Spinal cord (tissue), 10 donors: Measurements from ENCODE around the gene PPM1F. TPM values are rescaled to one million over a fixed set of nuclear protein-coding genes. Genes with fewer than 3 reads are reported as not detected.
"Not testable (repeated sequence)": the region's sequence is repeated elsewhere in the genome, so short reads cannot be mapped to it uniquely, and the experiment has no call there.

Experiments
- DNase-seq, 6 donors: peaks; one replicate each; pipeline versions ENCODE4 v3.0.0 to v3.0.0-alpha.2; 2013 to 2015; ENCODE audit warnings: low spot score in 6 of 6, low read depth in 4 of 6
- H3K27ac ChIP-seq: one replicate; pipeline ENCODE4 v1.5.1; 2013; ENCODE audit warnings: low read depth, low read length, control low read depth
- H3K27me3 ChIP-seq: one replicate; pipeline ENCODE4 v1.6.1; 2013; ENCODE audit warnings: low read length; ENCODE audit not compliant: control insufficient read depth, insufficient read depth
- H3K36me3 ChIP-seq: one replicate; pipeline ENCODE4 v1.6.1; 2013; ENCODE audit warnings: low read length; ENCODE audit not compliant: control insufficient read depth, insufficient read depth
- H3K4me1 ChIP-seq: one replicate; pipeline ENCODE4 v1.6.1; 2013; ENCODE audit warnings: low read length; ENCODE audit not compliant: control insufficient read depth, insufficient read depth
- H3K4me3 ChIP-seq: one replicate; pipeline ENCODE4 v1.5.1; 2013; ENCODE audit warnings: low read depth, low read length, control low read depth
- H3K9me3 ChIP-seq: one replicate; pipeline ENCODE4 v1.6.1; 2013; ENCODE audit warnings: low read length; ENCODE audit not compliant: control insufficient read depth, insufficient read depth
- WGBS: methylation state at CpG from one replicate; pipeline ENCODE4 v1.1.5; 2013; ENCODE audit warnings: missing lambda C conversion rate; ENCODE audit not compliant: insufficient coverage; 5-methylcytosine and 5-hydroxymethylcytosine counted together
- polyA plus RNA-seq, 2 donors: library from polyadenylated mRNA; unstranded; fragments of 120-200 nt; gene quantifications; one replicate each; pipeline ENCODE4 v1.2.1, GENCODE V29; 2013; ENCODE audit not compliant: insufficient read length in 2 of 2
- total RNA-seq, 2 donors: library from RNA; depleted of rRNA in 1 of 2; stranded (reverse); fragments of 120-200 nt in 1 of 2; fragments of >200 nt in 1 of 2; gene quantifications; one replicate each; pipeline versions ENCODE4 v1.2.3 to v1.2.4, GENCODE V29; 2013 to 2014
- donor health status: healthy.

The PPM1F gene
- total and polyA plus RNA-seq, 4 donors = 22.6 to 34.9 (median 30.3) TPM

DNA sequence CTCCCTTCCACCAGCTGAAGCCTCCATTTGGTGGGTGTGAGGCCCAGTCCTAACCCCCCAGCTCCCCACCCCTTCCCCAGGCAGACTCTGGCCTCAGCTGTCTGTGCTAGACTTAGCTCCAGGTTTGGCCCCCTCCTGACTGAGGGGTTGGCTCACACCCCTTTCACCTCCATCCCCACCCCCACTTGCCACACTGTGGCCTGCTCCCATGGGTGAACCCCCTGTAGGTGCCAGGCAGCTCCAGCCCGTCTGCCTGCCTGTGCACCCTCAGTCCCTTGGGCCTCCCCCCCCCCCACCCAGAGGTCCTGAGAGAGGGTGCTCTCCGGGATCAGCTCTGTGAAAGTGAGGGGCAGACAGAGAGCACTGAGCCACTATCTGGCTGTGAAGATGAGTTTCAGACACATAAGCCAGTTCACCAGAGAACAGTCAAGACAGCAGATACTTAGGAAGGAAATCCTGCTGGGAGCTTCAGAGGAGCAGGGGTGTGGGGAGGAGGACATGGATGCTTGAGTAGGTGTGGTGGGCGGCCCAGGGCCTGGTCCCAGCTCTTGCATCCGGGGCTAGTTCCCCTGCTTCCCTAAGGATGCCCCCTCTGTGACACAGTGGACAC is 36.2 kb downstream of the PPM1F start:
- Histone ChIP-seq H3K9me3 (no peaks in the 10 kb centered on the region), H3K4me3 (no peak overlapping the region), H3K27ac (no peak overlapping the region), H3K27me3 (no peaks in the 10 kb centered on the region), H3K36me3 (peaks cover 20% of the 10 kb centered on the region), H3K4me1 (peaks cover 36% of the 10 kb centered on the region)
- WGBS = 83% methylated on average over 3 of the region's 4 CpGs
- no peak for DNase-seq

GRCh38 chr22:21915624-21916308 is 36.9 kb downstream of the PPM1F start:
- peaks cover 13% of the 10 kb centered on the region for H3K36me3 ChIP-seq
- DNase-seq = no peak
- H3K27ac ChIP-seq = no peak overlapping the region
- H3K4me3 ChIP-seq = no peak overlapping the region
- H3K9me3 ChIP-seq = no peaks in the 10 kb centered on the region
- H3K4me1 ChIP-seq = peaks cover 30% of the 10 kb centered on the region
- WGBS = 92% methylated on average over 4 of the region's 4 CpGs
- no peaks in the 10 kb centered on the region for H3K27me3 ChIP-seq

DNA sequence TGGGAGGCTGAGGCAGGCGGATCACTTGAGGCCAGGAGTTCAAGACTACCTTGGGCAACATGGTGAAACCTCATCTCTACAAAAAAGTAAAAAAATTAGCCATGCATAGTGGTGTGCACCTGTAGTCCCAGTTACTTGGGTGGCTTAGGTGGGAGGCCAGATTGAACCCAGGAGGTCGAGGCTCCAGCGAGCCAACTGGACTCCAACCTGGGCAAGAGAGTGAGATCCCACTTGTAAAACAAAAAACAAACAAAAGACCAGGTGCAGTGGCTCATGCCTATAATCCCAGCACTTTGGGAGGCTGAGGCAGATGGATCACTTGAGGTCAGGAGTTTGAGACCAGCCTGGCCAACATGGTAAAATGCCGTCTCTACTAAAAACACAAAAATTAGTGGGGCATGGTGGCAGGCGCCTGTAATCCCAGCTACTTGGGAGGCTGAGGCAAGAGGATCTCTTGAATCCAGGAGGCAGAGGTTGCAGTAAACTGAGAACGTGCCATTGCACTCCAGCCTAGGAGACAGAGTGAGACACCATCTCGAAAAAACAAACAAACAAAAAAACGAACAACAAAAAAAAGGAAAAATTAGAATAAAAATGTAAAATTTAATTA is 38.5 kb downstream of the PPM1F start:
- DNase-seq, H3K4me3 ChIP-seq, H3K9me3 ChIP-seq, H3K27ac ChIP-seq, H3K27me3 ChIP-seq, H3K36me3 ChIP-seq: not testable (repeated sequence)
- H3K4me1 ChIP-seq = peaks cover 18% of the 10 kb centered on the region
- WGBS = 100% methylated on average over 3 of the region's 8 CpGs

GRCh38 chr22:21910367-21910766 is 42.3 kb downstream of the PPM1F start:
- H3K9me3 ChIP-seq, DNase-seq, H3K4me1 ChIP-seq, H3K27me3 ChIP-seq, H3K36me3 ChIP-seq, H3K4me3 ChIP-seq, H3K27ac ChIP-seq: not testable (repeated sequence)
- 100% methylated on average over 2 of the region's 4 CpGs for WGBS

GRCh38 chr22:21909871-21910270 is 42.8 kb downstream of the PPM1F start:
- H3K27me3 ChIP-seq = no peaks in the 10 kb centered on the region
- WGBS = no CpG with 5 or more reads among the region's 2 CpGs

DNA sequence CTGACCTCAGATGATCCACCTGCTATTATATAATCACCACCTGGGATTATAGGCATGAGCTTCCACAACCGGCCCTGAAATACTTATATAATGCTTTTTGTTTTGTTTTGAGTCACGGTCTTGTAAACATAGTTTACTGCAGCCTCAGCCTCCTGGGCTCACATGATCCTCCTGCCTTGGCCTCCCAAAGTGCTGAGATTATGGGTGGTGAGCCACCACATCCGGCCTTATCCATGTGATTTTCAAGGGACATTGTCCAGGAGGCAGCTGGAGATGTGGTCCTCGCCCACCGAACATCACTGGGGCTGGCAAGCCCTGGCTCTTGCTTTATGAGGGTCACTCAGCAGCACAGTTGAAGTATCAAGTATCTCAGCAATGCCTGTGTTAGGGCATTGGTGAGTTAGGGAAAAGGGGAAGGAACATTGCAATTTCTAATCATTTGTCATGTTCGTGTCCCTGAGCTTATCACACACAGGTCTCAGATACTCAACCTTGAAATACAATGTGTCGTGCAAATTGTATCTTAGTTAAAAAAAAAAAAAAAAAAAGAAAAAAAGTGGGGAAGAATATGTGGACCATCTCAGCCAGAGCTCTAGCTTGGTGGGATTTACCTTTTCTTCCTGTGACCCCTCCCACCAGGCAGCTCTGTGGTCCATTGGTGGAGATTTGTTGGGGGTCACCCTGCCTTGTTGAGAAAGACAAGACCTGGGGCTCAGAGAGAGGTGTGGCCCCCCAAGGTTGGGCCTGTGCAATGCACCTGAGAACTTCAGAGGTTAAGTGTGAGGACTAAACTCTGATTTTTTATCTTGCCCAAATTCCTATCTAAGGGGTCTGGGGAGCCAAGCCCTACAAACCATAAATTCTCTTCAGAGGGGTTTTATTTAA is 44.8 kb downstream of the PPM1F start:
- Histone ChIP-seq H3K9me3 (no peaks in the 10 kb centered on the region), H3K27ac (no peak overlapping the region), H3K4me3 (no peak overlapping the region), H3K4me1 (peaks cover 8% of the 10 kb centered on the region), H3K27me3 (no peaks in the 10 kb centered on the region), H3K36me3 (no peaks in the 10 kb centered on the region)
- no peak for DNase-seq
- 92% methylated on average over 2 of the region's 7 CpGs for WGBS

More at GRCh38 chr22:21909871-21910270, 42.8 kb downstream of the PPM1F start:
- Histone ChIP-seq H3K27ac (no peak overlapping the region), H3K9me3 (no peaks in the 10 kb centered on the region), H3K4me3 (no peak overlapping the region), H3K4me1 (peaks cover 8% of the 10 kb centered on the region), H3K36me3 (no peaks in the 10 kb centered on the region)
- no peak for DNase-seq

GRCh38 chr22:21905234-21905633 is 47.4 kb downstream of the PPM1F start:
- 100% methylated on average over 9 of the region's 11 CpGs for whole genome bisulfite sequencing
- not testable (repeated sequence) for H3K4me1 ChIP-seq, H3K27ac ChIP-seq, DNase-seq, H3K9me3 ChIP-seq, H3K4me3 ChIP-seq, H3K36me3 ChIP-seq, H3K27me3 ChIP-seq

DNA sequence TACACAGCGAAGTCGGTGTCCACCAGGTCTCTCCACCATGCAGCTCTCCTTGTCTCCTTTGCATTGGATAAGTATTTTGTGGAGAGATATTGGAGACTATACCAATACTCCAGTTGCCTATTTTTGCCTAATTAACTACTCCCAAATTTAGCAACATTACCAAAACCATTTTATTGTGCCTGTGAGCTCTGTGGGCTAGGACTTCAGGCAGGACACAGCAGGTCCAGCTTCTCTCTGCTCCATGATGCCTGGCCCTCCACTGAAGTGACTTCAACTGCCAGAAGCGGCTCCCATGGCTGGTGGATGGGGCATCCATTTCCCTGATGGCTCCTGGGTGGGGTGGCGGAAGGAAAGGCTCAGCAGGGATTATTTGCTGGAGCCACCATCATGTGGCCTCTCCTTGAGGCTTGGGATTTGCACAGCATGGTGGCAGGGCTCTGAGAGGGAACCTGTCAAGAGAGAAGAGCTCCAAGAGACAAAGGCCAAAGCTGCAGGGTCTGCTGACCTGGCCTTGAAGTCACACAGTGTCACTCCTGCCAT is 48.3 kb downstream of the PPM1F start:
- Histone ChIP-seq H3K4me1 (peaks cover 8% of the 10 kb centered on the region), H3K27ac (no peak overlapping the region), H3K4me3 (no peak overlapping the region), H3K9me3 (no peaks in the 10 kb centered on the region), H3K27me3 (no peaks in the 10 kb centered on the region), H3K36me3 (no peaks in the 10 kb centered on the region)
- 93% methylated on average over 2 of the region's 4 CpGs for WGBS
- no peak for DNase-seq

- no peak overlapping the region for H3K4me3 ChIP-seq
- H3K27me3 ChIP-seq = no peaks in the 10 kb centered on the region
- H3K36me3 ChIP-seq = no peaks in the 10 kb centered on the region
- H3K9me3 ChIP-seq = no peaks in the 10 kb centered on the region
- WGBS = 100% methylated on average over 2 of the region's 4 CpGs
- H3K4me1 ChIP-seq = peaks cover 8% of the 10 kb centered on the region
- DNase-seq = no peak
- H3K27ac ChIP-seq = no peak overlapping the region
These were observed 49.4 kb downstream of the PPM1F start for GRCh38 chr22:21903283-21903682.
